Activated naive CD8-positive, alpha-beta T cell treated with anti-CD3 and anti-CD28 coated beads, Interleukin-2, amount 50 U/mL, for 16 hours (primary cell): ENCODE results near the gene ALDH9A1.
"Not testable (repeated sequence)": the region's sequence is repeated elsewhere in the genome, so short reads cannot be mapped to it uniquely, and the experiment has no call there.

Experiments
- DNase-seq: peaks from one replicate; pipeline ENCODE4 v3.0.0-alpha.2; 2020; ENCODE audit warnings: low read depth, low spot score

Gene ALDH9A1

DNA sequence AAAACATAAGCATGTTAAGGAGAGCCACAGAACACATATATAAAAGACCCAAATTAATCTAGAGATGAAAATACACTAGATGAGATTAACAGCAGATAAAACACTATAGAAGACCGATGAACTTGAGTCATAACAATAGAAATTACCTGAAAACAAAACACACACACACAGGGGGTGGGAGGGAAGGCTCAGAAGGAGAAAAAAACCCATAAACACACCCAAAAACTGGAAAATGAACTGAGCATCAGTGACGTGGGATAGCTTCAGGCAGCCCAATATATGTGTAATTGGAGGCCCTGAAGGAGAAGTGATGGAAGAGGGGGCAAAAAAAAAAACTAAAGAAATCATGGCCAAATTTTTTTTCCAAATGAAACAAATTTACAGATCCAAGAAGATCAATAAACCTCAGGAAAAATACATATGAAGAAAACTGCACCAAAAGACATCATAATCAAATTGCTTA lies 11.4 kb downstream of the ALDH9A1 start:
- no peak for DNase-seq

GRCh38 chr1:165686121-165686970 lies 12.0 kb downstream of the ALDH9A1 start:
- no peak for DNase-seq

- DNase-seq: no peak
Observed at GRCh38 chr1:165683848-165684485, 14.4 kb downstream of the ALDH9A1 start.

GRCh38 chr1:165680773-165681172 lies 17.6 kb downstream of the ALDH9A1 start:
- DNase-seq: not testable (repeated sequence)

DNA sequence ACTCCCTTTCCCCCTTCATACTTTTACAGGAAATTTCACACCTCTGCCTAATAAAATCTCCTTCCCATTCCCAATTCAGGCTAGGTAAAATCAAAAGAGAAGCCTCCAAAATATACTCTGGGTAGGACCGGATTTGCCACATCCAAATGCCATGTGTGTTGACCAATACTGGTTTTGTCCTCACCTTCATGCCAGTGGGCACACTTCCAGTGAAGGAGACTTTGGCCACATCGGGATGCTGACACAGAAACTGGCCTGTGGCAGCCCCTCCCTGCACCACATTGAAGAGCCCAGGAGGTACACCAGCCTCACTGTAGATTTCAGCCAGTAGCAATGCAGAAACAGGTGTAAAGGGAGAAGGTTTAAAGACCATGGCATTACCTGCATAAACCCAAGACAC lies 18.1 kb downstream of the ALDH9A1 start:
- DNase-seq: no peak

- DNase-seq: no peak
Observed at GRCh38 chr1:165679282-165680036, 18.9 kb downstream of the ALDH9A1 start.

GRCh38 chr1:165678509-165678908 lies 19.9 kb downstream of the ALDH9A1 start:
- DNase-seq: no peak

DNA sequence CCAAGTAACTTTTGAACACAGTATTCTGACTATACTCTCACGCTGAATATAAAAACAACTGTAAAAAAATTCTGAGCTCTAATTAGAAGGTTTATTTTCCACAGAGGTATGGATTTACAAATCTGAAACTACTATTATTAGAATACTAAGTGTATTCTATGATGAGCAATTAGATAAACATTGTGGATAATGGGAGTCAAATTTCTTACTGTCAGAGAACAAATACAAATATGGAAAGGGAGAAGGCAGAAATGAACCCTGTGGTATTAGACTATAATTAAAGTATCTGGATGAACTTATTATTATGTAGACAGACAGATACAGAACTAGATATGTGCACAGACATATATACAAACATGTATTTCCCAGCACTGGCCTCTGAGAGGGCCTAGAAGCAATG lies 22.6 kb downstream of the ALDH9A1 start:
- no peak for DNase-seq

DNA sequence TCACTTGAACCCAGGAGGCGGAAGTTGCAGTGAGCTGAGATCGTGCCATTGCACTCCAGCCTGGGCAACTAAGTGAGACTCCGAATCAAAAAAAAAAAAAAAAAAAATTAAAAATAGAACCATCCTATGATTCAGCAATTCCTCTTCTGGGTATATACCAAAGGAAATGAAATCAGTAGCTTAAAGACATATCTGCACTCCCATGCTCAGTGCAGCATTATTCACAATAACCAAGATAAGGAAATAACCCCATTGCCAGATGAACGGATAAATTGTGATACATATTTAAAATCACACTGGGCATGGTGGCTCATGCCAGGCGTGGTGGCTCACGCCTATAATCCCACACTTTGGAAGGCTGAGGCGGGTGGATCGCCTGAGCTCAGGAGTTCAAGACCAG lies 23.8 kb downstream of the ALDH9A1 start:
- no peak for DNase-seq

- no peak for DNase-seq
Observed at GRCh38 chr1:165671526-165671925, 26.8 kb downstream of the ALDH9A1 start.

DNA sequence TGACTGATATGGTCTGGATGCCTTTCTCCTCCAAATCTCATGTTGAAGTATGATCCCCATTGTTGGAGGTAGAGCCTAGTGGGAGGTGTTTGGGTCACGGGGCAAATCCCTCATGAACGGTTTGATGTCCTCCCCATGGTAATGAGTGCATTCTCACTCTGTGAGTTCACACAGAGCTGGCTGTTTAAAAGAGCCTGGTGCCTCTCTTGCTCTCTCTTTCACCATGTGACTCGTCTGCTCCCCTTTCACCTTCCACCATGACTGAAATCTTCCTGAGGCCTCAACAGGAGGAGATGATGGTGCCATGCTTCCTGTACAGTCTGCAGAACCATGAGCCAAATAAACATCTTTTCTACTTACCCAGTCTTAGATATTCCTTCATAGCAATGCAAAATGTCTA lies 30.2 kb downstream of the ALDH9A1 start:
- DNase-seq: no peak

- no peak for DNase-seq
Observed at GRCh38 chr1:165666152-165666825, 32.1 kb downstream of the ALDH9A1 start.

- DNase-seq: no peak
Observed at GRCh38 chr1:165662186-165662585, 36.2 kb downstream of the ALDH9A1 start.

DNA sequence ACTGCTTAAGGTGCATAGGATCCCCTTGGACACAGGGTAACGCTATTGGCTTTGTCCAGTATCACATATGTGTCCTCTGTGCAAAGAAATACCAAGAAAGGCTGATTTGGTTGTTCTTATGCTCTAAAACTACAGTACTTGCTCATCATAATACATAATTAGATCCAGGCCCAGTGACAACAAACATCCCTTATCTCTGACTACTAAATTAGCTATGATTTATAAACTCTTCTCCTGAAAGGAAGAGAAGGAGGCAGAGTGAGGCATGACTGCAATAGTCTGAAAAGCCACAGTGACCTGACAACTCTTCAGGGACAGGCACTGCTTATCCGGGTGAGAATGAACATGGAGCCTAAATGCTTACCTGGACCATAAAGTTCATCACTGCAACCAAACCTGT lies 36.7 kb downstream of the ALDH9A1 start:
- no peak for DNase-seq

- no peak for DNase-seq
Observed at GRCh38 chr1:165659581-165659895, 38.8 kb downstream of the ALDH9A1 start.

- DNase-seq: not testable (repeated sequence)
Observed at GRCh38 chr1:165658766-165659580, 39.4 kb downstream of the ALDH9A1 start.

- DNase-seq: no peak
Observed at GRCh38 chr1:165650981-165651625, 47.3 kb downstream of the ALDH9A1 start.

GRCh38 chr1:165648919-165649572 lies 49.3 kb downstream of the ALDH9A1 start:
- DNase-seq: no peak

DNA sequence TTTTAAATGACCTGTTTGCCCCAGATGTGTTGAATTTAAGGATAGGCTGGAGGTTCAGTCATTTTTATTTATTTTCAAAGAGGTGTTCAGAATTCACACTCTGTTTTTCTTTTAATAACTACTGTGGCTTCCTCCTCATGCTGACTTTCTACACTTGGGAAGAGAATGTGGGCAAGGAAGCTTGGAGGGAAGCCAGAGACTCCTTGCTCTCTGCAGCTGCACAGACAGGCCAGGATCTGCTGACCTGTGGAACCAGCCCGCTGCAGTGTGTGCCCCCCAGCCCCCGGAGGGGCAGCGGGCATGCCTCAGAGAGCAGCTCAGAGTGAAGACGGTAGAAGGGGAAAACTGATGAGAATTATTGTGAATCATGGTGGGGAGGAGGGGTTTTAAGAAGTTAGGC lies 50.4 kb downstream of the ALDH9A1 start:
- no peak for DNase-seq

DNA sequence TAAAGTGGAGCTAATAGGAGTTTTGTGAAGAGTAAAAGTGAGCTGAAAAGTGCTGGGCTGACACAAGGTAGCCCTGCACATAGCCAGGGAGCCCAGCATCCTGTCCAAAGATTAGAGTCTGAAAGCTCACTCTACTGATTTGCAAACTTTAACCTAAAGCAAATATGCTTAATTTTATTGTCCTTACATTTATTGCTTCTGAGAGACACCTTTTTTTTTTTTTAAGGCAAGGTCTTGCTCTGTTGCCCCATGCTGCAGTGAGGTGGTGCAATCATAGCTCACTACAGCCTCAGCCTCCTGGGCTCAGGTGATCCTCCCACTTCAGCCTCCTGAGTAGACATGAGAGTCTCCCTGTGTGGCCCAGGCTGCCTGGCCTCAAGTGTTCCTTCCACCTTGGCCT lies 50.8 kb downstream of the ALDH9A1 start:
- DNase-seq: no peak
